HepG2 (cell line): ENCODE results near the gene KLF17. TPM values are rescaled to one million over a fixed set of nuclear protein-coding genes. Genes with fewer than 3 reads are reported as not detected.
A peak's percentile ranks its signal among the peaks of the same experiment; 100 is the strongest.

Experiments
- ATAC-seq: fragments of 200-7000 bp; cut with Tn5 transposase; 3 replicates; pipeline ENCODE4 v1.9.1; 2020; ENCODE audit warnings: mild to moderate bottlenecking, moderate library complexity
- BruUV-seq: library from RNA; stranded (reverse); fragments of 400-500 nt; replicated peaks from 2 replicates; lab custom pipeline; 2021; lab: Mats Ljungman, UMichigan
- CTCF ChIA-PET: fragments of 300-600 bp; formaldehyde crosslinking; extraction: SDS; loops from one replicate; lab custom pipeline; 2021; ENCODE audit warnings: low total read pairs, inconsistent platforms, low intra/inter-chr PET ratio; lab: Yijun Ruan, JAX
- POLR2A ChIA-PET: fragments of 350-600 bp; sonication (Branson Sonifier 250); formaldehyde crosslinking; loops from one replicate; lab custom pipeline; 2020; ENCODE audit warnings: antibody characterized with exemption, inconsistent platforms; lab: Yijun Ruan, JAX
- DNase-seq: peaks from one replicate; pipeline ENCODE4 v3.0.0-alpha.2; 2015; ENCODE audit warnings: low spot score
- FAIRE-seq: peaks from 3 replicates; lab custom pipeline; 2011; peaks lifted over from hg19 to GRCh38; lab: Jason Lieb, UNC
- H2AFZ ChIP-seq: one replicate; pipeline ENCODE4 v1.6.1; 2011; ENCODE audit warnings: low read length, inconsistent platforms
- H3K27ac ChIP-seq: fragments of 300-600 bp; 3 replicates; pipeline ENCODE4 v1.8.0; 2011; ENCODE audit warnings: mixed run types, mild to moderate bottlenecking, mixed read lengths, low read length, inconsistent platforms; ENCODE audit not compliant: insufficient read depth; ENCODE audit errors: extremely low read length
- H3K27me3 ChIP-seq, 2 experiments: fragments of 200-600 bp in 1 of 2; 2 replicates in 1 of 2; 3 replicates in 1 of 2; pipeline versions ENCODE4 v1.6.0 to v1.8.0; 2011; ENCODE audit warnings: low read length in 2 of 2, mild to moderate bottlenecking in 2 of 2, moderate library complexity in 2 of 2, inconsistent platforms in 1 of 2; ENCODE audit not compliant: insufficient read depth in 2 of 2, control insufficient read depth in 1 of 2
- H3K36me3 ChIP-seq, 2 experiments: fragments of 200-600 bp in 1 of 2; replicated peaks in 1 of 2; 2 replicates in 1 of 2; 3 replicates in 1 of 2; pipeline versions ENCODE4 v1.5.1 to v1.8.0; 2011; ENCODE audit warnings: low read length in 2 of 2, inconsistent platforms in 1 of 2; ENCODE audit not compliant: insufficient read depth in 2 of 2, control insufficient read depth in 1 of 2
- H3K4me1 ChIP-seq: 2 replicates; pipeline ENCODE4 v1.5.1; 2012; ENCODE audit warnings: low read length, inconsistent platforms; ENCODE audit not compliant: insufficient read depth
- H3K4me2 ChIP-seq: 2 replicates; pipeline ENCODE4 v1.6.0; 2011; ENCODE audit warnings: low read depth, low read length, inconsistent platforms
- H3K4me3 ChIP-seq, 3 experiments: fragments of 200-600 bp in 1 of 3; sonication (generic), shearing (Covaris generic) in 1 of 3; replicated peaks in 1 of 3; 2 replicates each; pipeline ENCODE4 v1.5.1; 2011 to 2016; ENCODE audit warnings: low read length in 3 of 3, inconsistent platforms in 2 of 3, low read depth in 2 of 3, mild to moderate bottlenecking in 2 of 3, control low read depth in 1 of 3, mixed read lengths in 1 of 3; ENCODE audit not compliant: insufficient read depth in 1 of 3
- H3K79me2 ChIP-seq: one replicate; pipeline ENCODE4 v1.6.1; 2011; ENCODE audit warnings: low read length, inconsistent platforms; ENCODE audit not compliant: insufficient read depth
- H3K9ac ChIP-seq: 2 replicates; pipeline ENCODE4 v1.6.0; 2011; ENCODE audit warnings: mild to moderate bottlenecking, low read depth, low read length, inconsistent platforms; ENCODE audit not compliant: insufficient read depth
- H3K9me3 ChIP-seq: 2 replicates; pipeline ENCODE4 v1.5.1; 2012; ENCODE audit warnings: mild to moderate bottlenecking, low read length
- H4K20me1 ChIP-seq: 2 replicates; pipeline ENCODE4 v1.6.0; 2011; ENCODE audit warnings: inconsistent platforms, mild to moderate bottlenecking, low read length, moderate library complexity; ENCODE audit not compliant: insufficient read depth
- MAFF ChIP-seq: IDR thresholded peaks from 2 replicates; pipeline ENCODE4 v1.6.1; 2011; ENCODE audit warnings: low read depth, low read length, improper control_type of control experiment
- MAFK ChIP-seq, 2 experiments: IDR thresholded peaks in 1 of 2; conservative IDR thresholded peaks in 1 of 2; 2 replicates each; pipeline ENCODE4 v1.6.1; 2011; ENCODE audit warnings: improper control_type of control experiment in 2 of 2, low read length in 2 of 2
- TARDBP ChIP-seq: sonication (generic); formaldehyde crosslinking; IDR thresholded peaks from 2 replicates; pipeline ENCODE4 v1.8.0; 2022; ENCODE audit warnings: mild to moderate bottlenecking, missing genetic modification reagents
- TERF1 ChIP-seq: sonication (generic); formaldehyde crosslinking; IDR thresholded peaks from 2 replicates; pipeline ENCODE4 v1.8.0; 2022; ENCODE audit warnings: mild to moderate bottlenecking, missing genetic modification reagents, moderate library complexity
- ZNF546 ChIP-seq: sonication (generic); formaldehyde crosslinking; conservative IDR thresholded peaks from 2 replicates; pipeline ENCODE4 v1.8.1; 2023; ENCODE audit warnings: mild to moderate bottlenecking, missing genetic modification reagents
- ZNF547 ChIP-seq: sonication (generic); formaldehyde crosslinking; IDR thresholded peaks from 2 replicates; pipeline ENCODE4 v1.5.1; 2020; ENCODE audit warnings: mild to moderate bottlenecking, missing genetic modification reagents
- WGBS: methylation state at CpG from one replicate; pipeline ENCODE4 v1.1.6; 2017; ENCODE audit warnings: low lambda C conversion rate; 5-methylcytosine and 5-hydroxymethylcytosine counted together
- in situ Hi-C: cut with HindIII; loops from 2 replicates; pipeline ENCODE4 v1.10.0; 2017; ENCODE audit warnings: low pct_unique_long_range_greater_than_20kb; ENCODE audit not compliant: extremely low pct_ligation_motif_present
- intact Hi-C: fragments of 100-400 bp; cut with micrococcal nuclease; formaldehyde crosslinking; loops from one replicate; pipeline ENCODE4 v1.10.0; 2022; ENCODE audit not compliant: unreplicated experiment
- polyA plus RNA-seq, 8 experiments: library from polyadenylated mRNA; depleted of rRNA in 3 of 8; stranded (reverse) in 7 of 8; unstranded in 1 of 8; fragments of >200 nt; fragmentation: Illumina TruSeq in 4 of 8; extraction: Trizol in 4 of 8; gene quantifications; 2 replicates each; pipeline versions ENCODE4 v1.2.1 to v1.2.3, GENCODE V29; 2011 to 2016; ENCODE audit warnings: low read depth in 4 of 8, missing spikeins in 1 of 8, mixed read lengths in 1 of 8; ENCODE audit not compliant: insufficient read depth in 1 of 8
- total RNA-seq, 5 experiments: library from RNA; depleted of rRNA; stranded (reverse); fragments of >200 nt; fragmentation: Illumina TruSeq; extraction: Trizol; gene quantifications; 2 replicates each; pipeline ENCODE4 v1.2.3, GENCODE V29; 2016; ENCODE audit warnings: low read depth in 1 of 5

Gene KLF17
- total and polyA plus RNA-seq, 2 of the 13 experiments (the other 11 are each of a cell fraction or from before 2014, with no cell fraction given), result not detected

- TF ChIP-seq ZNF546 (CRISPR knock-in tag) (no peak), TARDBP (CRISPR knock-in tag) (no peak)
Measured at GRCh38 chr1:44108971-44109370, 9.7 kb upstream of the KLF17 start (continued).

- intact Hi-C loops (no loop called here), in situ Hi-C loops (no loop called here)
- Histone ChIP-seq H3K36me3 (no peaks in the 10 kb centered on the region), H3K27me3 (peaks cover 1 to 34% of the 10 kb centered on the region in 2 experiments; a peak in 3 of 5 replicates), H3K9ac (no peak overlapping the region), H3K4me3 (no peak overlapping the region), H4K20me1 (no peaks in the 10 kb centered on the region), H3K4me2 (no peak overlapping the region), H3K27ac (no peak overlapping the region), H3K79me2 (no peaks in the 10 kb centered on the region), H3K9me3 (no peaks in the 10 kb centered on the region), H3K4me1 (no peaks in the 10 kb centered on the region), H2AFZ (no peak overlapping the region)
- ATAC-seq, result no peak
- POLR2A ChIA-PET, result no interaction called here
- BruUV-seq, result no TSS peak
- no peak for DNase-seq
- WGBS, result 62% methylated on average over 5 of the region's 5 CpGs
- CTCF ChIA-PET, result no interaction called here
- TF ChIP-seq TERF1 (CRISPR knock-in tag), result no peak
- FAIRE-seq, result no peak
Measured at GRCh38 chr1:44110916-44111315, 7.7 kb upstream of the KLF17 start.

GRCh38 chr1:44111861-44112260, 6.8 kb upstream of the KLF17 start:
- no peaks in the 10 kb centered on the region for H3K79me2 ChIP-seq
- TF ChIP-seq MAFK (conservative IDR thresholded peaks at IDR 0.05 in 1 of 2, IDR thresholded peaks at IDR 0.05 in 1 of 2; ENCODE audit: low read length in 2 of 2), result peak; percentile 14 to 62; a peak in 2 of 4 replicates
- TF ChIP-seq TERF1 (CRISPR knock-in tag), result no peak
- no peak for TF ChIP-seq ZNF547 (CRISPR knock-in tag)
- peak; percentile 29; the same call in 1 of the 2 replicates for TF ChIP-seq MAFF
- H3K36me3 ChIP-seq, result no peaks in the 10 kb centered on the region
- H3K27me3 ChIP-seq, result peaks cover 1 to 25% of the 10 kb centered on the region in 2 experiments; a peak in 3 of 5 replicates
- FAIRE-seq, result no peak
- 45% methylated on average over 4 of the region's 4 CpGs for WGBS
- H2AFZ ChIP-seq, result no peak overlapping the region
- H3K9me3 ChIP-seq, result no peaks in the 10 kb centered on the region
- intact Hi-C loops, result no loop called here
- H3K9ac ChIP-seq, result no peak overlapping the region
- ATAC-seq, result no peak
- ChIA-PET POLR2A (no interaction called here), CTCF (no interaction called here)
- no TSS peak for BruUV-seq
- DNase-seq, result no peak
- no peaks in the 10 kb centered on the region for H3K4me1 ChIP-seq
- no peaks in the 10 kb centered on the region for H4K20me1 ChIP-seq
- no peak overlapping the region for H3K4me3 ChIP-seq
- in situ Hi-C loops, result no loop called here
- no peak overlapping the region for H3K27ac ChIP-seq
- no peak overlapping the region for H3K4me2 ChIP-seq
